Adrenal gland (tissue), 5 donors: Measurements from ENCODE around the gene MED26.

Experiments used
- CTCF ChIP-seq, 6 experiments: fragments of 450-650 bp in 4 of 6; fragments of 200-600 bp in 2 of 6; sonication (generic) in 1 of 6; IDR thresholded peaks; 1 replicate in 5 of 6; 2 replicates in 1 of 6; pipeline versions ENCODE4 v1.5.1 to v1.8.0; 2016 to 2021; ENCODE audit warnings: antibody characterized with exemption in 6 of 6, mild to moderate bottlenecking in 2 of 6, moderate library complexity in 1 of 6
- POLR2A ChIP-seq, 2 donors: fragments of 450-650 bp; IDR thresholded peaks; one replicate each; pipeline ENCODE4 v1.6.1; 2017; ENCODE audit warnings: antibody characterized with exemption in 2 of 2, mild to moderate bottlenecking in 2 of 2, moderate library complexity in 1 of 2
- donor health status: DM: no; HTN: no; CAD: no.

DNA sequence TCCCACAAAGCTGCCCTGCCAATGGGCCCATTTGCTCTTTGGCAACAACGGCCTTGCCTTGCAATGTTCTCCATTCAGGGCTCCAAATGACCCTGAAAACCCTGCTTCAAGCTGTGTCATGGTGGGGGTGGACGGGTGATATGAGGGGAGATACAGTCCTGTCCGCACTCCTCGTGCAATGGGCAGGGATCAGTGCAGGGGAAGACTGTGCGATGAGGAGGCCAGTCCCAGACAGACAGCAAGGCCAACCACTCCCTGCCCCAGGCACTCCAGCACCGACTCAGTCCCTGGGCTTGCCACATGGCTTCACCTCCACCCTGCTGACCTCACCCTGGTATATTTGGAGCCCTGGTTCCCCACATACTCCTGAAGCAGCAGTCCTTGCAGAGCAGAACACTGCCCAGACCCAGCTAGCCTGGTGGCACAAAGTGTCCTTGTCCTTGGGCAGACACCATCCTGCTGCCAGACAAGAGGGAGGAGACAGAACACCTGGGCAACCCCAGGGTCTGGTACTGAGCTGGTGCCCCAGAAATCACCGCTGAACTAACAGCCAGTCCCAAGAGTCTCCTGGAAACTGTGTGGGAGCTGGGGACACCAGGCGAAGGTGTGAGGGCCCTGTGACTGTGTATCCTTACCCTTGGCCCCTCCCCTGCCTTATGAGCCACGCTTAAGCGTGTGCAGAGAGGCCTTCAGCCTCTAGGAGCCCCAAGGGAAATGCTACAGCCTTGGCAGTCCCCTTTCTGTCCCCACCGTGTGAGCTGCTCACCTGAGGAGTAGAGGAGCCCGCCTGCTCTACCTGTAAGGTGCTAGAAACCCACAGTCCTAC, 46.6 kb downstream of the MED26 start:
- TF ChIP-seq POLR2A (IDR thresholded peaks at IDR 0.05) (peak; percentile 26 to 74), CTCF (IDR thresholded peaks at IDR 0.05) (peak in 2 of 6 experiments; percentile 28 to 34)
